ENCODE data around the gene CD82. TPM values are rescaled to one million over a fixed set of nuclear protein-coding genes. Genes with fewer than 3 reads are reported as not detected.
"Not testable (repeated sequence)": the region's sequence is repeated elsewhere in the genome, so short reads cannot be mapped to it uniquely, and the experiment has no call there.

CD82 gene
- total RNA-seq, 3 donors from 2014 or later (not counting 1 experiment from before 2014, with no cell fraction given), result 11.6 to 42.1 (median 13.0) TPM

DNA sequence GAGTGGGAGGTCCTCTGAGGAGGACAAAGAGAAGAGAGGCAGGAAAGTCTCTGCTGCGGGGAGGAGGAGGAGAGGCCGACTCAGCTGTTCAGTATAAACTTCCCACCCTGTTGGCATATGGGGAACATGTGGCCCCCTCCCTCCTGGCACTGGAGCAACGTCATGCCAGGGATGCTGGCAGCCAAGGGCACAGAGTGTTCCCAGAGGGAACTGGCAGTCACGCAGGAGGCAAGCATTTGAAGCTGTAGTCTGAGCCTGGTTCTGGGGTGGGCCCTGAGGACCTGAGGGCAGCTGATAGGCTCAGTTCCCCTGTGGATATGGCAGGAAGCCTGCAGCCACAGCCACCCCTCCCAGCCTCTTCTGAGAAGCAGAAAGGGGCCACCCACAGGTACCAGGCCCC, 94.2 kb downstream of the CD82 start:
- no peaks in the 10 kb centered on the region for H3K27me3 ChIP-seq (ENCODE audit: control insufficient read depth, insufficient read depth, low read length)
- Mint-ChIP-seq H3K27me3 (ENCODE audit: low read depth in 2 of 2) (peaks cover 0 to 14% of the 10 kb centered on the region in 2 donors), H3K36me3 (no peaks in the 10 kb centered on the region), H3K27ac (no peak overlapping the region), H3K4me3 (no peak overlapping the region), H3K4me1 (no peaks in the 10 kb centered on the region), H3K9me3 (no peaks in the 10 kb centered on the region)
- TF ChIP-seq, protein P1, sequence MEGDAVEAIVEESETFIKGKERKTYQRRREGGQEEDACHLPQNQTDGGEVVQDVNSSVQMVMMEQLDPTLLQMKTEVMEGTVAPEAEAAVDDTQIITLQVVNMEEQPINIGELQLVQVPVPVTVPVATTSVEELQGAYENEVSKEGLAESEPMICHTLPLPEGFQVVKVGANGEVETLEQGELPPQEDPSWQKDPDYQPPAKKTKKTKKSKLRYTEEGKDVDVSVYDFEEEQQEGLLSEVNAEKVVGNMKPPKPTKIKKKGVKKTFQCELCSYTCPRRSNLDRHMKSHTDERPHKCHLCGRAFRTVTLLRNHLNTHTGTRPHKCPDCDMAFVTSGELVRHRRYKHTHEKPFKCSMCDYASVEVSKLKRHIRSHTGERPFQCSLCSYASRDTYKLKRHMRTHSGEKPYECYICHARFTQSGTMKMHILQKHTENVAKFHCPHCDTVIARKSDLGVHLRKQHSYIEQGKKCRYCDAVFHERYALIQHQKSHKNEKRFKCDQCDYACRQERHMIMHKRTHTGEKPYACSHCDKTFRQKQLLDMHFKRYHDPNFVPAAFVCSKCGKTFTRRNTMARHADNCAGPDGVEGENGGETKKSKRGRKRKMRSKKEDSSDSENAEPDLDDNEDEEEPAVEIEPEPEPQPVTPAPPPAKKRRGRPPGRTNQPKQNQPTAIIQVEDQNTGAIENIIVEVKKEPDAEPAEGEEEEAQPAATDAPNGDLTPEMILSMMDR (IDR thresholded peaks at IDR 0.05), result no peak
- no peak overlapping the region for H3K4me3 ChIP-seq (ENCODE audit: low read length)
- 33% methylated on average over 3 of the region's 4 CpGs for WGBS (ENCODE audit: insufficient coverage)
- H3K27ac ChIP-seq (ENCODE audit: low read length), result no peak overlapping the region
- intact Hi-C loops (cut with micrococcal nuclease), result no loop called here
- ATAC-seq (no peak), DNase-seq (no peak)
- no peaks in the 10 kb centered on the region for H3K9me3 ChIP-seq (ENCODE audit: control insufficient read depth, insufficient read depth, low read length)
- no peaks in the 10 kb centered on the region for H3K36me3 ChIP-seq (ENCODE audit: control insufficient read depth, insufficient read depth, low read length)
- no peaks in the 10 kb centered on the region for H3K4me1 ChIP-seq (ENCODE audit: control insufficient read depth, insufficient read depth, low read length)

DNA sequence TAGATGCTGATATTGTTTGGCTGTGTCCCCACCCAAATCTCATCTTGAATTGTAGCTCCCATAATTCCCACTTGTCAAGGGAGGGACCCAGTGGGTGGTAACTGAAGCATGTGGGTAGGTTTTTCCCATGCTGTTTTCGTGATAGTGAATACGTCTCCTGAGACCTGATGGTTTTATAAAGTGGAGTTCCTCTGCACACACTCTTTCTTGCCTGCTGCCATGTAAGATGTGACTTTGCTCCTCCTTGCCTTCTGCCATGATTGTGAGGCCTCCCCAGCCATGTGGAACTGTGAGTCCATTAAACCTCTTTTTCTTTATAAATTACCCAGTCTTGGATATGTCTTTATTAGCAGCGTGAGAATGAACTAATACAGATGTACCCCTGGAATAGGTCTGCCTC, 95.1 kb downstream of the CD82 start:
- ATAC-seq; H3K36me3 ChIP-seq (ENCODE audit: control insufficient read depth, insufficient read depth, low read length); H3K4me1 ChIP-seq (ENCODE audit: control insufficient read depth, insufficient read depth, low read length); H3K4me3 Mint-ChIP-seq; DNase-seq; H3K27me3 ChIP-seq (ENCODE audit: control insufficient read depth, insufficient read depth, low read length); H3K4me3 ChIP-seq (ENCODE audit: low read length); H3K9me3 Mint-ChIP-seq; H3K27ac ChIP-seq (ENCODE audit: low read length); H3K27ac Mint-ChIP-seq; H3K4me1 Mint-ChIP-seq; H3K9me3 ChIP-seq (ENCODE audit: control insufficient read depth, insufficient read depth, low read length); H3K36me3 Mint-ChIP-seq; intact Hi-C loops (cut with micrococcal nuclease): not testable (repeated sequence)
- WGBS (ENCODE audit: insufficient coverage), result 87% methylated on average over 3 of the region's 3 CpGs
- peaks cover 0 to 14% of the 10 kb centered on the region in 2 donors for H3K27me3 Mint-ChIP-seq (ENCODE audit: low read depth in 2 of 2)

GRCh38 chr11:44661311-44661717, 95.9 kb downstream of the CD82 start:
- Histone ChIP-seq H3K9me3 (ENCODE audit: control insufficient read depth, insufficient read depth, low read length) (no peaks in the 10 kb centered on the region), H3K4me1 (ENCODE audit: control insufficient read depth, insufficient read depth, low read length) (no peaks in the 10 kb centered on the region), H3K27ac (ENCODE audit: low read length) (no peak overlapping the region), H3K4me3 (ENCODE audit: low read length) (no peak overlapping the region), H3K27me3 (ENCODE audit: control insufficient read depth, insufficient read depth, low read length) (no peaks in the 10 kb centered on the region), H3K36me3 (ENCODE audit: control insufficient read depth, insufficient read depth, low read length) (no peaks in the 10 kb centered on the region)
- H3K4me1 Mint-ChIP-seq, result no peaks in the 10 kb centered on the region
- no peak overlapping the region for H3K27ac Mint-ChIP-seq
- 91% methylated on average over 7 of the region's 7 CpGs for WGBS (ENCODE audit: insufficient coverage)
- H3K9me3 Mint-ChIP-seq, result no peaks in the 10 kb centered on the region
- intact Hi-C loops (cut with micrococcal nuclease), result no loop called here
- ATAC-seq, result no peak
- no peak for DNase-seq
- no peak overlapping the region for H3K4me3 Mint-ChIP-seq
- TF ChIP-seq, protein P1 (IDR thresholded peaks at IDR 0.05), result no peak
- no peaks in the 10 kb centered on the region for H3K36me3 Mint-ChIP-seq
- H3K27me3 Mint-ChIP-seq (ENCODE audit: low read depth in 2 of 2), result peaks cover 0 to 13% of the 10 kb centered on the region in 2 donors

Other genes with a start within 250 kb of the CD82 start
- 1 to 10 TPM; 1.9 to 2.4 (median 2.3) TPM for gene TSPAN18, start 161.3 kb downstream of the CD82 start, total RNA-seq

All from natural killer cell (primary cell).